GM12878 (cell line): ENCODE data around the gene NXNL1.

ENCODE experiments used
- BACH1 ChIP-seq: fragments of 450-650 bp; IDR thresholded peaks from 2 replicates; pipeline ENCODE4 v1.6.1; 2017; ENCODE audit warnings: mild to moderate bottlenecking, borderline replicate concordance
- CEBPB ChIP-seq, 2 experiments: fragments of 150-350 bp in 1 of 2; IDR thresholded peaks; 2 replicates each; pipeline ENCODE4 v1.6.1; 2012 to 2014; ENCODE audit warnings: low read depth in 2 of 2, low read length in 2 of 2, borderline replicate concordance in 1 of 2, inconsistent platforms in 1 of 2
- CTCF ChIP-seq, 3 experiments: IDR thresholded peaks in 2 of 3; conservative IDR thresholded peaks in 1 of 3; 2 replicates each; pipeline ENCODE4 v1.5.1; 2011; ENCODE audit warnings: low read depth in 3 of 3, low read length in 3 of 3, mild to moderate bottlenecking in 3 of 3, control low read depth in 2 of 3, moderate library complexity in 2 of 3, inconsistent platforms in 1 of 3, mixed read lengths in 1 of 3; ENCODE audit not compliant: control insufficient read depth in 2 of 3, insufficient read depth in 1 of 3; ENCODE audit errors: extremely low read depth in 1 of 3
- GATAD2B ChIP-seq: fragments of 450-650 bp; conservative IDR thresholded peaks from 2 replicates; pipeline ENCODE4 v1.6.1; 2017; ENCODE audit warnings: low read depth, mild to moderate bottlenecking, moderate library complexity
- JUND ChIP-seq: IDR thresholded peaks from 2 replicates; pipeline ENCODE4 v1.6.1; 2012; ENCODE audit warnings: low read depth, mild to moderate bottlenecking, low read length, improper control_type of control experiment, moderate library complexity
- POLR2A ChIP-seq: IDR thresholded peaks from 2 replicates; pipeline ENCODE4 v1.6.1; 2011; ENCODE audit warnings: low read depth, mild to moderate bottlenecking, low read length
- RFX5 ChIP-seq: IDR thresholded peaks from 2 replicates; pipeline ENCODE4 v1.6.1; 2011; ENCODE audit warnings: low read depth, low read length, improper control_type of control experiment
- SMAD1 ChIP-seq: fragments of 450-650 bp; IDR thresholded peaks from 2 replicates; pipeline ENCODE4 v1.6.1; 2018; ENCODE audit warnings: mild to moderate bottlenecking, low read depth; ENCODE audit not compliant: partially characterized antibody
- ZNF384 ChIP-seq: IDR thresholded peaks from 2 replicates; pipeline ENCODE4 v1.6.1; 2012; ENCODE audit warnings: low read depth, mild to moderate bottlenecking, low read length, improper control_type of control experiment, borderline replicate concordance
- ZNF687 ChIP-seq: fragments of 450-650 bp; IDR thresholded peaks from 2 replicates; pipeline ENCODE4 v1.6.1; 2017; ENCODE audit warnings: mild to moderate bottlenecking, moderate library complexity

- TF ChIP-seq JUND (no peak), BACH1 (no peak), ZNF687 (no peak), RFX5 (no peak), CTCF (IDR thresholded peaks at IDR 0.05 in 2 of 3, conservative IDR thresholded peaks at IDR 0.05 in 1 of 3; ENCODE audit: control insufficient read depth in 2 of 3, extremely low read depth in 1 of 3, insufficient read depth in 1 of 3, low read depth in 3 of 3, low read length in 3 of 3) (no peak), GATAD2B (no peak), CEBPB (IDR thresholded peaks at IDR 0.05; ENCODE audit: borderline replicate concordance in 1 of 2, low read depth in 2 of 2, low read length in 2 of 2) (no peak), SMAD1 (no peak), ZNF384 (no peak), POLR2A (no peak)
Measured at GRCh38 chr19:17414097-17414496, 46.6 kb downstream of the NXNL1 start.
